HFFc6 (cell line): ENCODE measurements around the gene HSD17B12. TPM values are rescaled to one million over a fixed set of nuclear protein-coding genes. Genes with fewer than 3 reads are reported as not detected.
A peak's percentile ranks its signal among the peaks of the same experiment; 100 is the strongest.

Experiments used
- DNase-seq: peaks from one replicate; pipeline ENCODE4 v3.0.0-alpha.2; 2018
- H3K27ac Mint-ChIP-seq: 2 replicates; pipeline ENCODE4 v1.8.0; 2020; ENCODE audit warnings: mild to moderate bottlenecking, mixed read lengths
- H3K27me3 Mint-ChIP-seq: 2 replicates; pipeline ENCODE4 v1.8.0; 2021; ENCODE audit warnings: mild to moderate bottlenecking, moderate library complexity, mixed read lengths; ENCODE audit not compliant: insufficient read depth
- H3K36me3 Mint-ChIP-seq: 2 replicates; pipeline ENCODE4 v1.8.0; 2021; ENCODE audit warnings: low read depth, mixed read lengths
- H3K4me1 Mint-ChIP-seq: 2 replicates; pipeline ENCODE4 v1.8.0; 2020; ENCODE audit warnings: low read depth, mixed read lengths
- H3K4me3 Mint-ChIP-seq: 2 replicates; pipeline ENCODE4 v1.8.0; 2020; ENCODE audit warnings: mild to moderate bottlenecking, moderate library complexity, mixed read lengths
- H3K9me3 Mint-ChIP-seq: 2 replicates; pipeline ENCODE4 v1.8.0; 2020; ENCODE audit warnings: mild to moderate bottlenecking, mixed read lengths
- total RNA-seq, 6 experiments: library from RNA; stranded (reverse); fragmentation: NEBNext Ultra II Directional; extraction: Animal tissue kit (Norgen Biotek cat#: 25700); gene quantifications; 2 replicates in 1 of 6; 3 replicates in 5 of 6; pipeline ENCODE4 v1.2.3, GENCODE V29; 2021
- TF ChIP-seq, protein P1 (sequence below): fragments of 200-600 bp; sonication (generic); IDR thresholded peaks from 2 replicates; pipeline ENCODE4 v1.5.0; 2021; ENCODE audit warnings: antibody characterized with exemption, mild to moderate bottlenecking

The HSD17B12 gene
- total RNA-seq, 6 experiments from 2014 or later: 89.1 to 119 (median 99.0) TPM

GRCh38 chr11:43830928-43831440 is 150.4 kb downstream of the HSD17B12 start:
- Mint-ChIP-seq H3K27ac (peak overlapping the region; percentile 80), H3K36me3 (peaks cover 5% of the 10 kb centered on the region; the same call in 1 of the 2 replicates), H3K4me3 (peak overlapping the region; percentile 74), H3K4me1 (peaks cover 35% of the 10 kb centered on the region), H3K9me3 (no peaks in the 10 kb centered on the region), H3K27me3 (no peaks in the 10 kb centered on the region)
- DNase-seq: peak; percentile 100
- TF ChIP-seq, protein P1, sequence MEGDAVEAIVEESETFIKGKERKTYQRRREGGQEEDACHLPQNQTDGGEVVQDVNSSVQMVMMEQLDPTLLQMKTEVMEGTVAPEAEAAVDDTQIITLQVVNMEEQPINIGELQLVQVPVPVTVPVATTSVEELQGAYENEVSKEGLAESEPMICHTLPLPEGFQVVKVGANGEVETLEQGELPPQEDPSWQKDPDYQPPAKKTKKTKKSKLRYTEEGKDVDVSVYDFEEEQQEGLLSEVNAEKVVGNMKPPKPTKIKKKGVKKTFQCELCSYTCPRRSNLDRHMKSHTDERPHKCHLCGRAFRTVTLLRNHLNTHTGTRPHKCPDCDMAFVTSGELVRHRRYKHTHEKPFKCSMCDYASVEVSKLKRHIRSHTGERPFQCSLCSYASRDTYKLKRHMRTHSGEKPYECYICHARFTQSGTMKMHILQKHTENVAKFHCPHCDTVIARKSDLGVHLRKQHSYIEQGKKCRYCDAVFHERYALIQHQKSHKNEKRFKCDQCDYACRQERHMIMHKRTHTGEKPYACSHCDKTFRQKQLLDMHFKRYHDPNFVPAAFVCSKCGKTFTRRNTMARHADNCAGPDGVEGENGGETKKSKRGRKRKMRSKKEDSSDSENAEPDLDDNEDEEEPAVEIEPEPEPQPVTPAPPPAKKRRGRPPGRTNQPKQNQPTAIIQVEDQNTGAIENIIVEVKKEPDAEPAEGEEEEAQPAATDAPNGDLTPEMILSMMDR: no peak

GRCh38 chr11:43832536-43832935 is 152.0 kb downstream of the HSD17B12 start:
- Mint-ChIP-seq H3K4me1 (peaks cover 42% of the 10 kb centered on the region), H3K27me3 (no peaks in the 10 kb centered on the region), H3K9me3 (no peaks in the 10 kb centered on the region), H3K4me3 (no peak overlapping the region), H3K27ac (no peak overlapping the region), H3K36me3 (peaks cover 5% of the 10 kb centered on the region; the same call in 1 of the 2 replicates)
- DNase-seq: no peak
- TF ChIP-seq, protein P1: no peak

GRCh38 chr11:43833657-43834073 is 153.1 kb downstream of the HSD17B12 start:
- Mint-ChIP-seq H3K4me3 (no peak overlapping the region), H3K27ac (peak overlapping the region; percentile 85), H3K4me1 (peaks cover 53% of the 10 kb centered on the region), H3K36me3 (peaks cover 8% of the 10 kb centered on the region; the same call in 1 of the 2 replicates), H3K9me3 (no peaks in the 10 kb centered on the region), H3K27me3 (no peaks in the 10 kb centered on the region)
- TF ChIP-seq, protein P1: no peak
- peak; percentile 50 for DNase-seq

- Mint-ChIP-seq H3K27ac (no peak overlapping the region), H3K27me3 (no peaks in the 10 kb centered on the region), H3K9me3 (no peaks in the 10 kb centered on the region), H3K4me1 (peaks cover 54% of the 10 kb centered on the region), H3K36me3 (peaks cover 10% of the 10 kb centered on the region; the same call in 1 of the 2 replicates), H3K4me3 (no peak overlapping the region)
- DNase-seq: no peak
- TF ChIP-seq, protein P1: no peak
These were observed 153.7 kb downstream of the HSD17B12 start for GRCh38 chr11:43834286-43834685.

DNA sequence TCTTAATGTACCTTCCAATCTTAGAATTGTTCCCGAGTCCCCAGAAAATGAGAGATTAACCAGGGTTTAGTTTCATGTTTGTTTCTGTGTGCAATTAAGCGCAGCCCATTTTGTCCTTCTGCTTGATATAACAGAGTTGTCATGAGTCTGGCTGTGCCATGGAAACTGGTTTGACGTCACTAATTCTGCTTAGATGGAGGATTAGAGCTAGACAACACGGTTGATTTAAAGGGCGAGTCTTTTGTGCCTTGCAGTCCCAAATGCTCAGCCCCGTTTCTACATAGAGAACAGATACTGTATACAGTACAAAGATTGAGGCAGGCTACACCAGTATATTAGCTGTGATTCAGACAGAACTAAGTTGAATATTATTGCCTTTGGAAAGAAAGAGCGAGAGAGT is 154.6 kb downstream of the HSD17B12 start:
- no peak for DNase-seq
- Mint-ChIP-seq H3K36me3 (peaks cover 10% of the 10 kb centered on the region; the same call in 1 of the 2 replicates), H3K9me3 (no peaks in the 10 kb centered on the region), H3K4me3 (no peak overlapping the region), H3K27me3 (no peaks in the 10 kb centered on the region), H3K4me1 (peaks cover 52% of the 10 kb centered on the region), H3K27ac (no peak overlapping the region)
- TF ChIP-seq, protein P1: no peak
